GM12891 (cell line): ENCODE results near the gene HLA-DOB.

ENCODE experiments used
- POLR2A ChIP-seq: IDR thresholded peaks from 2 replicates; pipeline ENCODE4 v1.6.1; 2011; ENCODE audit warnings: low read depth, low read length, control low read depth
- POLR2AphosphoS5 ChIP-seq: IDR thresholded peaks from 2 replicates; pipeline ENCODE4 v1.6.1; 2011; ENCODE audit warnings: low read depth, low read length, control low read depth
- TAF1 ChIP-seq: IDR thresholded peaks from 2 replicates; pipeline ENCODE4 v1.6.1; 2011; ENCODE audit warnings: low read depth, low read length, control low read depth

- TF ChIP-seq POLR2AphosphoS5 (no peak), POLR2A (no peak; the same call in 1 of the 2 replicates), TAF1 (no peak; the same call in 1 of the 2 replicates)
Measured at GRCh38 chr6:32840604-32841246, 23.9 kb upstream of the HLA-DOB start.
